ENCODE measurements around the gene NOS3.

Gene NOS3

DNA sequence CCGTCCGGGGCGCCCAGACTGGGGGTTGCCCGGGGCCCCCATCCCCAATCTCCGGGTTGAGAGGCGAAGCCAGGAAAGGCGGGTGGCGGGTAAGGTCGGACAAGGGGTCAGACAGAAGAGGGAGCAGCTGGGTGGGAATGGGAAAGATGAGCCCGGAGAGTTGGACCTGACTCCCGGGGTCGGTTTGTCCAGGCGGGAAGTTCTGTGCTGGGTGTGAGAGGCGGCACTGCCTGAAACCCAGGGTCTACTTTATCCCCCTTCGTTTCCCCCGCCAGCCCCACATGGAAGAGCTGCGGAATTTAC lies 69.2 kb downstream of the NOS3 start:
- Histone ChIP-seq H3K27ac (ENCODE audit: extremely low read depth, low read depth, low read length) (peak overlapping the region; percentile 21; the same call in 1 of the 2 replicates), H3K4me3 (ENCODE audit: low read depth, low read length) (peak overlapping the region; percentile 71), H3K36me3 (ENCODE audit: control insufficient read depth in 2 of 2, insufficient read depth in 1 of 2, low read length in 2 of 2) (peaks cover 0 to 40% of the 10 kb centered on the region in 2 experiments; a peak in 1 of 3 replicates), H3K4me1 (ENCODE audit: control insufficient read depth, insufficient read depth, low read length) (no peaks in the 10 kb centered on the region; the same call in 1 of the 2 replicates), H3K9me3 (ENCODE audit: control insufficient read depth, insufficient read depth, low read depth, low read length) (no peaks in the 10 kb centered on the region)
- ChIA-PET POLR2A (interaction anchor here (0.6 to 3.4 kb wide), 5 partner anchors 17 to 32 kb away, joined by 3 to 13 read pairs (median 6); partner anchors contain the start of genes ABCB8 and FASTK), CTCF (interaction anchor here (0.6 to 1.4 kb wide), 7 partner anchors 18 to 1534 kb away, joined by 3 to 6 read pairs (median 4); no protein-coding TSS in a partner anchor)
- 0 out of 2 replicates have a peak, but pooled peaks have one; percentile 10 for TF ChIP-seq ZNF391 (tag by site-specific recombination; IDR thresholded peaks at IDR 0.05; ENCODE audit: borderline replicate concordance, low read depth)
- no peak for TF ChIP-seq SCRT1 (tag by site-specific recombination; IDR thresholded peaks at IDR 0.05; ENCODE audit: borderline replicate concordance)
- TF ChIP-seq PRDM10 (tag by site-specific recombination; IDR thresholded peaks at IDR 0.05): peak; percentile 38; the same call in 1 of the 2 replicates
- TF ChIP-seq ZNF843 (tag by site-specific recombination; IDR thresholded peaks at IDR 0.05): no peak
- no peak for TF ChIP-seq ZNF132 (tag by site-specific recombination; IDR thresholded peaks at IDR 0.05; ENCODE audit: borderline replicate concordance)
- no peak for TF ChIP-seq ZNF175 (tag by site-specific recombination; IDR thresholded peaks at IDR 0.05)
- no peak for TF ChIP-seq ZNF133 (tag by site-specific recombination; IDR thresholded peaks at IDR 0.05)
- TF ChIP-seq ZNF398 (tag by site-specific recombination; IDR thresholded peaks at IDR 0.05): no peak
- no peak for TF ChIP-seq ZNF830 (tag by site-specific recombination; IDR thresholded peaks at IDR 0.05; ENCODE audit: low read depth)
- no peak for TF ChIP-seq WT1 (tag by site-specific recombination; IDR thresholded peaks at IDR 0.05)
- no peak for TF ChIP-seq ZNF596 (tag by site-specific recombination; IDR thresholded peaks at IDR 0.05)
- TF ChIP-seq ZNF335 (tag by site-specific recombination; conservative IDR thresholded peaks at IDR 0.05): peak; percentile 67
- TF ChIP-seq ZNF223 (tag by site-specific recombination; IDR thresholded peaks at IDR 0.05): no peak
- no peak for TF ChIP-seq ZNF23 (tag by site-specific recombination; IDR thresholded peaks at IDR 0.05; ENCODE audit: borderline replicate concordance)
- no peak for TF ChIP-seq ZNF623 (tag by site-specific recombination; IDR thresholded peaks at IDR 0.05)
- TF ChIP-seq ZNF394 (tag by site-specific recombination; IDR thresholded peaks at IDR 0.05; ENCODE audit: borderline replicate concordance): peak; percentile 28; the same call in 1 of the 2 replicates
- no peak for TF ChIP-seq GLIS1 (tag by site-specific recombination; IDR thresholded peaks at IDR 0.05)
- no peak for TF ChIP-seq PRDM6 (tag by site-specific recombination; IDR thresholded peaks at IDR 0.05)
- no peak for TF ChIP-seq ZBTB17 (tag by site-specific recombination; IDR thresholded peaks at IDR 0.05)
- TF ChIP-seq SP3 (tag by site-specific recombination; IDR thresholded peaks at IDR 0.05): no peak
- no peak for TF ChIP-seq ZNF660 (tag by site-specific recombination; IDR thresholded peaks at IDR 0.05)
- TF ChIP-seq ZNF701 (tag by site-specific recombination; IDR thresholded peaks at IDR 0.05): no peak
- TF ChIP-seq ZNF146 (tag by site-specific recombination; IDR thresholded peaks at IDR 0.05): no peak
- TF ChIP-seq ZBTB20 (tag by site-specific recombination; IDR thresholded peaks at IDR 0.05): peak; percentile 81
- no peak for TF ChIP-seq ZNF549 (tag by site-specific recombination; IDR thresholded peaks at IDR 0.05)
- no peak for TF ChIP-seq KLF16 (tag by site-specific recombination; IDR thresholded peaks at IDR 0.05)
- TF ChIP-seq BCL11B (tag by site-specific recombination; IDR thresholded peaks at IDR 0.05; ENCODE audit: low read depth): no peak
- TF ChIP-seq ZSCAN16 (tag by site-specific recombination; IDR thresholded peaks at IDR 0.05): no peak
- peak; percentile 10 for TF ChIP-seq ZBTB10 (tag by site-specific recombination; IDR thresholded peaks at IDR 0.05)
- TF ChIP-seq ZNF747 (tag by site-specific recombination; IDR thresholded peaks at IDR 0.05): no peak
- TF ChIP-seq ZNF548 (tag by site-specific recombination; IDR thresholded peaks at IDR 0.05): no peak

Measured in HEK293 (cell line).